A549 (cell line): ENCODE measurements around the gene FSTL4. TPM values are rescaled to one million over a fixed set of nuclear protein-coding genes. Genes with fewer than 3 reads are reported as not detected.

Experiments
- ATAC-seq, 2 experiments: fragments of 200-7000 bp in 1 of 2; fragments of >200 bp in 1 of 2; cut with Nextera tagmentation in 1 of 2; cut with Tn5 transposase in 1 of 2; 3 replicates each; pipeline versions ENCODE4 v1.8.0 to v1.9.1; 2018 to 2020; ENCODE audit warnings: mild to moderate bottlenecking in 1 of 2, moderate library complexity in 1 of 2
- CTCF ChIA-PET: fragments of 300-600 bp; sonication (Branson Sonifier 250); formaldehyde crosslinking; extraction: SDS; loops from one replicate; lab custom pipeline; 2021; ENCODE audit warnings: antibody characterized with exemption, inconsistent platforms; lab: Yijun Ruan, JAX
- POLR2A ChIA-PET: fragments of 350-600 bp; formaldehyde crosslinking; extraction: SDS; loops from one replicate; lab custom pipeline; 2021; ENCODE audit warnings: antibody characterized with exemption, inconsistent platforms; lab: Yijun Ruan, JAX
- DNase-seq, 2 experiments: peaks; one replicate each; pipeline versions ENCODE4 v3.0.0 to v3.0.0-alpha.2; 2011 to 2016; ENCODE audit warnings: low read depth in 1 of 2, low spot score in 1 of 2
- FAIRE-seq: peaks from 2 replicates; lab custom pipeline; 2011; peaks lifted over from hg19 to GRCh38; lab: Jason Lieb, UNC
- H3K27ac ChIP-seq, 2 experiments: fragments of >200 bp; sonication (Bioruptor Twin); formaldehyde crosslinking; 3 replicates each; pipeline ENCODE4 v1.5.1; 2016 to 2017
- H3K4me1 ChIP-seq: fragments of >200 bp; sonication (Bioruptor Twin); formaldehyde crosslinking; 3 replicates; pipeline ENCODE4 v1.6.1; 2016
- H3K4me2 ChIP-seq: fragments of >200 bp; sonication (Bioruptor Twin); formaldehyde crosslinking; 3 replicates; pipeline ENCODE4 v1.6.1; 2016
- H3K4me3 ChIP-seq: fragments of >200 bp; sonication (Bioruptor Twin); formaldehyde crosslinking; 3 replicates; pipeline ENCODE4 v1.5.1; 2016
- H3K9me3 ChIP-seq: fragments of >200 bp; sonication (Bioruptor Twin); formaldehyde crosslinking; 3 replicates; pipeline ENCODE4 v1.6.1; 2016
- ATOH8 ChIP-seq: fragments of 250-450 bp; sonication (Bioruptor Pico); IDR thresholded peaks from 2 replicates; pipeline ENCODE4 v1.5.0; 2020; ENCODE audit warnings: low read depth, mild to moderate bottlenecking, moderate library complexity
- BHLHE40 ChIP-seq: IDR thresholded peaks from 2 replicates; pipeline ENCODE4 v1.6.1; 2012; ENCODE audit warnings: low read depth, low read length, inconsistent platforms
- CEBPB ChIP-seq, 2 experiments: fragments of >200 bp in 1 of 2; sonication (Bioruptor Twin) in 1 of 2; formaldehyde crosslinking in 1 of 2; IDR thresholded peaks; 2 replicates each; pipeline ENCODE4 v1.6.1; 2012 to 2016
- CHD2 ChIP-seq: fragments of 150-350 bp; IDR thresholded peaks from 2 replicates; pipeline ENCODE4 v1.6.1; 2014; ENCODE audit warnings: low read length; ENCODE audit not compliant: partially characterized antibody
- E2F6 ChIP-seq: IDR thresholded peaks from 2 replicates; pipeline ENCODE4 v1.6.1; 2012; ENCODE audit warnings: low read depth, borderline replicate concordance
- EHMT2 ChIP-seq: fragments of 200-600 bp; sonication (generic); IDR thresholded peaks from 2 replicates; pipeline ENCODE4 v1.6.1; 2016; ENCODE audit warnings: antibody characterized with exemption, low read depth, mild to moderate bottlenecking, moderate library complexity
- FOSL2 ChIP-seq, 2 experiments: fragments of 450-650 bp in 1 of 2; fragments of >200 bp in 1 of 2; sonication (Bioruptor Twin) in 1 of 2; formaldehyde crosslinking; IDR thresholded peaks; 2 replicates each; pipeline versions ENCODE4 v1.5.0 to v1.6.1; 2016 to 2020; ENCODE audit warnings: mild to moderate bottlenecking in 1 of 2, moderate library complexity in 1 of 2
- HOXB13 ChIP-seq: fragments of 250-450 bp; sonication (Bioruptor Pico); IDR thresholded peaks from 2 replicates; pipeline ENCODE4 v1.5.0; 2020; ENCODE audit warnings: low read depth, mild to moderate bottlenecking, moderate library complexity
- HOXB5 ChIP-seq: fragments of 250-450 bp; sonication (Bioruptor Pico); IDR thresholded peaks from 2 replicates; pipeline ENCODE4 v1.5.0; 2020; ENCODE audit warnings: mild to moderate bottlenecking, moderate library complexity
- JUN ChIP-seq, 2 experiments: fragments of >200 bp; sonication (Bioruptor Twin); formaldehyde crosslinking; IDR thresholded peaks; 2 replicates in 1 of 2; 3 replicates in 1 of 2; pipeline ENCODE4 v1.6.1; 2016 to 2017
- KDM5A ChIP-seq: fragments of 200-600 bp; sonication (generic); IDR thresholded peaks from 2 replicates; pipeline ENCODE4 v1.6.1; 2016; ENCODE audit warnings: antibody characterized with exemption, mild to moderate bottlenecking
- MAFK ChIP-seq: fragments of 450-650 bp; IDR thresholded peaks from 2 replicates; pipeline ENCODE4 v1.6.1; 2014; ENCODE audit not compliant: partially characterized antibody
- MAX ChIP-seq: IDR thresholded peaks from 2 replicates; pipeline ENCODE4 v1.6.1; 2012
- NPAS2 ChIP-seq: fragments of 250-450 bp; sonication (Bioruptor Pico); IDR thresholded peaks from 2 replicates; pipeline ENCODE4 v1.8.0; 2022; ENCODE audit warnings: mild to moderate bottlenecking, moderate library complexity, borderline replicate concordance
- PBX3 ChIP-seq: IDR thresholded peaks from 2 replicates; pipeline ENCODE4 v1.6.1; 2012
- RFX5 ChIP-seq: fragments of 450-650 bp; IDR thresholded peaks from 2 replicates; pipeline ENCODE4 v1.7.1; 2014; ENCODE audit warnings: antibody characterized with exemption, mild to moderate bottlenecking, moderate library complexity
- RNF2 ChIP-seq: fragments of 200-600 bp; sonication (generic); IDR thresholded peaks from 2 replicates; pipeline ENCODE4 v1.6.1; 2016; ENCODE audit warnings: low read depth, mild to moderate bottlenecking, antibody characterized with exemption, moderate library complexity, borderline replicate concordance
- SMC3 ChIP-seq: fragments of >200 bp; sonication (Bioruptor Twin); formaldehyde crosslinking; IDR thresholded peaks from 3 replicates; pipeline ENCODE4 v1.6.1; 2018; ENCODE audit warnings: inconsistent platforms
- SREBF2 ChIP-seq: fragments of 450-650 bp; IDR thresholded peaks from 2 replicates; pipeline ENCODE4 v1.6.1; 2014; ENCODE audit warnings: mild to moderate bottlenecking, moderate library complexity
- USF2 ChIP-seq: fragments of 450-650 bp; IDR thresholded peaks from 2 replicates; pipeline ENCODE4 v1.6.1; 2014; ENCODE audit warnings: antibody characterized with exemption
- ZNF302 ChIP-seq: fragments of 250-450 bp; sonication (Bioruptor Pico); IDR thresholded peaks from 2 replicates; pipeline ENCODE4 v1.9.0; 2021; ENCODE audit warnings: inconsistent platforms, mild to moderate bottlenecking, moderate library complexity
- WGBS: methylation state at CpG from one replicate; pipeline ENCODE4 v1.1.6; 2017; ENCODE audit errors: missing lambda C conversion rate; 5-methylcytosine and 5-hydroxymethylcytosine counted together
- polyA plus RNA-seq, 4 experiments: library from polyadenylated mRNA; depleted of rRNA in 3 of 4; stranded (reverse); fragments of >200 nt; fragmentation: RNase III in 1 of 4; extraction: RNeasy Plus Mini Kit Qiagen cat#74134 plus additional on column Dnase treatment in 1 of 4; gene quantifications; 2 replicates in 3 of 4; 3 replicates in 1 of 4; pipeline ENCODE4 v1.2.3, GENCODE V29; 2011 to 2017

The FSTL4 gene
- polyA plus RNA-seq, 2 of the 4 experiments (the other 2 are of a cell fraction) = 1.6 to 1.8 TPM

- ATAC-seq (no peak), DNase-seq (no peak), FAIRE-seq (no peak)
- Histone ChIP-seq H3K4me1 (peaks cover 8% of the 10 kb centered on the region; the same call in 2 of the 3 replicates), H3K27ac (no peak overlapping the region), H3K4me3 (no peak overlapping the region), H3K4me2 (no peak overlapping the region), H3K9me3 (no peaks in the 10 kb centered on the region)
- POLR2A ChIA-PET = no interaction called here
- 54% methylated on average over 4 of the region's 4 CpGs for WGBS
- TF ChIP-seq MAX (no peak), EHMT2 (no peak), NPAS2 (no peak), BHLHE40 (no peak), SMC3 (no peak), HOXB5 (no peak), MAFK (no peak), RFX5 (no peak), HOXB13 (CRISPR knock-in tag) (no peak), ZNF302 (no peak), CEBPB (IDR thresholded peaks at IDR 0.05) (no peak)
- CTCF ChIA-PET = interaction anchor here (1.2 kb wide), 1 partner anchor 11 kb away, joined by 3 read pairs; no protein-coding TSS in a partner anchor
Observed at GRCh38 chr5:133639850-133640528, 27.6 kb upstream of the FSTL4 start.

GRCh38 chr5:133638436-133638835 is 26.1 kb upstream of the FSTL4 start:
- Histone ChIP-seq H3K9me3 (no peaks in the 10 kb centered on the region), H3K4me1 (peaks cover 13% of the 10 kb centered on the region; the same call in 2 of the 3 replicates), H3K4me2 (no peak overlapping the region), H3K27ac (no peak overlapping the region), H3K4me3 (no peak overlapping the region)
- TF ChIP-seq SREBF2 = no peak
- no peak for TF ChIP-seq CHD2
- no peak for FAIRE-seq
- WGBS = 27% methylated on average over 4 of the region's 4 CpGs
- ChIA-PET POLR2A (no interaction called here), CTCF (interaction anchor here (0.8 to 1.5 kb wide), 2 partner anchors 14 to 28 kb away, joined by 3 to 4 read pairs; no protein-coding TSS in a partner anchor)
- no peak for DNase-seq
- no peak for ATAC-seq

- POLR2A ChIA-PET = no interaction called here
- FAIRE-seq (no peak), DNase-seq (no peak), ATAC-seq (no peak)
- Histone ChIP-seq H3K4me2 (no peak overlapping the region), H3K4me1 (peaks cover 13% of the 10 kb centered on the region; the same call in 2 of the 3 replicates), H3K9me3 (no peaks in the 10 kb centered on the region), H3K4me3 (no peak overlapping the region), H3K27ac (no peak overlapping the region)
- CTCF ChIA-PET = interaction anchor here (1.2 to 1.5 kb wide), 3 partner anchors 10 to 27 kb away, joined by 3 to 6 read pairs (median 4); no protein-coding TSS in a partner anchor
- 17% methylated on average over 2 of the region's 2 CpGs for WGBS
- TF ChIP-seq RNF2 (no peak), E2F6 (no peak)
Observed at GRCh38 chr5:133637206-133637605, 24.9 kb upstream of the FSTL4 start.

GRCh38 chr5:133635051-133635450 is 22.7 kb upstream of the FSTL4 start:
- 0 out of 6 replicates have a peak overlapping the region, but pooled peaks of 1 of the 2 experiments have one; percentile 40 for H3K27ac ChIP-seq
- ATAC-seq (peak; percentile 89 to 92), DNase-seq (peak; percentile 46 to 67), FAIRE-seq (no peak)
- no peaks in the 10 kb centered on the region for H3K9me3 ChIP-seq
- ChIA-PET CTCF (interaction anchor here (0.6 kb wide), 1 partner anchor 399 kb away, joined by 3 read pairs; no protein-coding TSS in a partner anchor), POLR2A (no interaction called here)
- peak overlapping the region; percentile 23; the same call in 2 of the 3 replicates for H3K4me2 ChIP-seq
- no peak overlapping the region for H3K4me3 ChIP-seq
- TF ChIP-seq KDM5A (no peak), FOSL2 (IDR thresholded peaks at IDR 0.05) (peak; percentile 45; the same call in 1 of the 2 replicates), FOSL2 (CRISPR knock-in tag; IDR thresholded peaks at IDR 0.05) (peak; percentile 70), PBX3 (no peak), ATOH8 (CRISPR knock-in tag) (no peak), RFX5 (no peak), SMC3 (no peak), JUN (IDR thresholded peaks at IDR 0.05) (no peak), USF2 (no peak)
- WGBS = 37% methylated on average over 1 of the region's 1 CpG
- H3K4me1 ChIP-seq = peaks cover 13% of the 10 kb centered on the region; the same call in 2 of the 3 replicates
